CD14-positive monocyte (primary cell): ENCODE measurements around the gene TGFBR1. TPM values are rescaled to one million over a fixed set of nuclear protein-coding genes. Genes with fewer than 3 reads are reported as not detected.
A peak's percentile ranks its signal among the peaks of the same experiment; 100 is the strongest.

ENCODE experiments used
- DNase-seq, 3 donors: peaks; one replicate each; pipeline ENCODE4 v3.0.0-alpha.2; 2011 to 2022
- H2AFZ ChIP-seq: 2 replicates; pipeline ENCODE4 v1.6.0; 2012; ENCODE audit warnings: mild to moderate bottlenecking, low read depth, low read length, inconsistent platforms; ENCODE audit not compliant: insufficient read depth, poor library complexity, severe bottlenecking
- H3K27ac ChIP-seq, 2 donors: 1 replicate in 1 of 2; 2 replicates in 1 of 2; pipeline ENCODE4 v1.5.1; 2012 to 2013; ENCODE audit warnings: low read length in 2 of 2, control low read depth in 1 of 2, inconsistent platforms in 1 of 2, low read depth in 1 of 2, mild to moderate bottlenecking in 1 of 2
- H3K27me3 ChIP-seq, 2 donors: one replicate each; pipeline versions ENCODE4 v1.6.0 to v1.6.1; 2011 to 2013; ENCODE audit warnings: low read length in 2 of 2; ENCODE audit not compliant: control insufficient read depth in 2 of 2, insufficient read depth in 2 of 2
- H3K36me3 ChIP-seq, 2 donors: replicated peaks in 1 of 2; 1 replicate in 1 of 2; 2 replicates in 1 of 2; pipeline versions ENCODE4 v1.5.1 to v1.6.1; 2012 to 2013; ENCODE audit warnings: low read length in 2 of 2, control low read depth in 1 of 2, inconsistent platforms in 1 of 2, mild to moderate bottlenecking in 1 of 2; ENCODE audit not compliant: insufficient read depth in 2 of 2, control insufficient read depth in 1 of 2
- H3K4me1 ChIP-seq, 2 donors: 1 replicate in 1 of 2; 2 replicates in 1 of 2; pipeline versions ENCODE4 v1.5.1 to v1.6.1; 2012 to 2013; ENCODE audit warnings: low read length in 2 of 2, control low read depth in 1 of 2, inconsistent platforms in 1 of 2, mild to moderate bottlenecking in 1 of 2, moderate library complexity in 1 of 2; ENCODE audit not compliant: insufficient read depth in 2 of 2, control insufficient read depth in 1 of 2
- H3K4me2 ChIP-seq: replicated peaks from 2 replicates; pipeline ENCODE3; 2012; ENCODE audit warnings: low read length, moderate library complexity, mild to moderate bottlenecking; ENCODE audit not compliant: poor library complexity, severe bottlenecking; ENCODE audit errors: extremely low read depth
- H3K4me3 ChIP-seq, 3 experiments: fragments of 200-600 bp in 1 of 3; sonication (generic) in 1 of 3; replicated peaks in 1 of 3; 1 replicate in 2 of 3; 2 replicates in 1 of 3; pipeline ENCODE4 v1.5.1; 2011 to 2013; ENCODE audit warnings: low read length in 3 of 3, mild to moderate bottlenecking in 3 of 3, control low read depth in 2 of 3, low read depth in 2 of 3, inconsistent platforms in 1 of 3, moderate library complexity in 1 of 3
- H3K79me2 ChIP-seq: 2 replicates; pipeline ENCODE4 v1.6.0; 2012; ENCODE audit warnings: mild to moderate bottlenecking, control low read depth, inconsistent platforms, low read length, moderate library complexity; ENCODE audit not compliant: insufficient read depth
- H3K9ac ChIP-seq: 2 replicates; pipeline ENCODE4 v1.6.0; 2017; ENCODE audit warnings: low read length, mild to moderate bottlenecking; ENCODE audit not compliant: insufficient read depth, poor library complexity, severe bottlenecking
- H3K9me3 ChIP-seq, 2 donors: replicated peaks in 1 of 2; 1 replicate in 1 of 2; 2 replicates in 1 of 2; pipeline versions ENCODE4 v1.5.1 to v1.6.1; 2012 to 2013; ENCODE audit warnings: low read length in 2 of 2, control low read depth in 1 of 2; ENCODE audit not compliant: control insufficient read depth in 1 of 2, insufficient read depth in 1 of 2
- H4K20me1 ChIP-seq: 2 replicates; pipeline ENCODE4 v1.6.0; 2012; ENCODE audit warnings: mild to moderate bottlenecking, low read length, control low read depth, moderate library complexity; ENCODE audit not compliant: insufficient read depth
- H3K27ac Mint-ChIP-seq, 7 donors: one replicate each; pipeline ENCODE4 v1.8.0; 2020; ENCODE audit warnings: mild to moderate bottlenecking in 7 of 7, mixed read lengths in 7 of 7, moderate library complexity in 6 of 7, inconsistent platforms in 2 of 7
- H3K27me3 Mint-ChIP-seq, 3 donors: one replicate each; pipeline ENCODE4 v1.8.0; 2021 to 2022; ENCODE audit warnings: low read depth in 3 of 3, mild to moderate bottlenecking in 3 of 3, mixed read lengths in 3 of 3, moderate library complexity in 3 of 3, inconsistent platforms in 1 of 3
- H3K36me3 Mint-ChIP-seq, 2 donors: one replicate each; pipeline ENCODE4 v1.8.0; 2020; ENCODE audit warnings: mixed read lengths in 2 of 2, inconsistent platforms in 1 of 2, mild to moderate bottlenecking in 1 of 2
- H3K4me1 Mint-ChIP-seq: one replicate; pipeline ENCODE4 v1.8.0; 2020; ENCODE audit warnings: mild to moderate bottlenecking, mixed read lengths
- H3K4me3 Mint-ChIP-seq, 2 donors: one replicate each; pipeline ENCODE4 v1.8.0; 2020; ENCODE audit warnings: mild to moderate bottlenecking in 2 of 2, mixed read lengths in 2 of 2, moderate library complexity in 1 of 2
- H3K9me3 Mint-ChIP-seq, 7 donors: one replicate each; pipeline ENCODE4 v1.8.0; 2020 to 2022; ENCODE audit warnings: mixed read lengths in 7 of 7, mild to moderate bottlenecking in 6 of 7, moderate library complexity in 6 of 7, inconsistent platforms in 2 of 7
- CTCF ChIP-seq: fragments of 200-600 bp; IDR thresholded peaks from one replicate; pipeline ENCODE4 v1.8.0; 2022; ENCODE audit warnings: antibody characterized with exemption, mild to moderate bottlenecking
- WGBS: methylation state at CpG from one replicate; pipeline ENCODE4 v1.1.5; 2013; ENCODE audit warnings: missing lambda C conversion rate; ENCODE audit not compliant: insufficient coverage; 5-methylcytosine and 5-hydroxymethylcytosine counted together
- intact Hi-C, 2 donors: fragments of 100-400 bp; cut with micrococcal nuclease; formaldehyde crosslinking; loops; one replicate each; pipeline versions ENCODE4 v1.15.0 to v1.15.1; 2023
- polyA plus RNA-seq, 3 donors: library from polyadenylated mRNA; depleted of rRNA in 1 of 3; unstranded in 2 of 3; stranded (reverse) in 1 of 3; fragments of 300-500 nt in 2 of 3; fragments of >200 nt in 1 of 3; fragmentation: Illumina TruSeq in 2 of 3; gene quantifications; 1 replicate in 2 of 3; 2 replicates in 1 of 3; pipeline ENCODE4 v1.2.3, GENCODE V29; 2012 to 2021

The TGFBR1 gene
- polyA plus RNA-seq, 3 donors, result 10.7 to 26.8 (median 25.0) TPM

DNA sequence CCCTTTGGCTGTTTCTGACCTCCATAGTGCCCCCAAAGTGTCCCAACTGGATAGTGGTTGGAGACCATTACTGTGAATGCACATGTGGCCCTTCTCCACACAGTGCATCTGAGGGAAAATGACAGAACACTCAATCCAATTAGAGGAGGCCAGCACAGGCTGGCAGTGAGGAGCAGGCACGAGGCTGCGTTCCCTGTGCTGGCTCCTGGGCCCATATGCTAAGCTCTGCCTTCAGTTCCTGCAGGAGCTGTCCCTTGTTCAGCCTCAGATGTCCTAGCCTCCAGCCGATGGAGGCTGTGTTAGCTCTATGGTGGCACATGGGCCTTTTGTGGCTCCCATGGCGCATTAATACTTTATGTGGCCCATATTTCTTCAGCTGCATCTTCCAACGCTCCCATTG lies 81.0 kb downstream of the TGFBR1 start:
- Mint-ChIP-seq H3K9me3 (no peaks in the 10 kb centered on the region), H3K27me3 (peaks cover 0 to 2% (median 0%) of the 10 kb centered on the region in 3 donors), H3K4me1 (peaks cover 33% of the 10 kb centered on the region), H3K27ac (no peak overlapping the region), H3K36me3 (no peaks in the 10 kb centered on the region), H3K4me3 (no peak overlapping the region)
- Histone ChIP-seq H3K27me3 (no peaks in the 10 kb centered on the region), H2AFZ (no peak overlapping the region), H3K36me3 (no peaks in the 10 kb centered on the region), H3K27ac (no peak overlapping the region), H3K9ac (no peak overlapping the region), H3K79me2 (no peaks in the 10 kb centered on the region), H4K20me1 (no peaks in the 10 kb centered on the region), H3K4me1 (peaks cover 31 to 36% of the 10 kb centered on the region in 2 donors), H3K4me2 (no peak overlapping the region), H3K9me3 (no peaks in the 10 kb centered on the region), H3K4me3 (no peak overlapping the region)
- TF ChIP-seq CTCF, result no peak
- intact Hi-C loops, result loop anchor here (2.0 to 10.0 kb wide), 3 partner anchors 819 to 1139 kb away; no protein-coding TSS in a partner anchor
- WGBS, result 92% methylated on average over 3 of the region's 5 CpGs
- DNase-seq, result no peak

- Histone ChIP-seq H3K36me3 (no peaks in the 10 kb centered on the region), H3K4me2 (peak overlapping the region; percentile 12), H3K9me3 (no peaks in the 10 kb centered on the region), H3K4me1 (peaks cover 25 to 29% of the 10 kb centered on the region in 2 donors), H3K9ac (no peak overlapping the region), H4K20me1 (no peaks in the 10 kb centered on the region), H2AFZ (no peak overlapping the region), H3K4me3 (no peak overlapping the region), H3K27ac (peak overlapping the region in 1 of 2 donors; percentile 2), H3K79me2 (no peaks in the 10 kb centered on the region), H3K27me3 (no peaks in the 10 kb centered on the region)
- DNase-seq, result peak in 1 of 3 donors; percentile 33
- Mint-ChIP-seq H3K9me3 (no peaks in the 10 kb centered on the region), H3K4me3 (peak overlapping the region in 1 of 2 donors; percentile 30), H3K27me3 (peaks cover 0 to 2% (median 2%) of the 10 kb centered on the region in 3 donors), H3K36me3 (no peaks in the 10 kb centered on the region), H3K4me1 (peaks cover 25% of the 10 kb centered on the region), H3K27ac (peak overlapping the region in 1 of 7 donors; percentile 32)
- intact Hi-C loops, result loop anchor here in 1 of 2 donors (10.0 kb wide), 2 partner anchors 817 to 1137 kb away; no protein-coding TSS in a partner anchor
- no CpG with 5 or more reads among the region's 4 CpGs for WGBS
- TF ChIP-seq CTCF, result no peak
Measured at GRCh38 chr9:99187311-99187710, 82.4 kb downstream of the TGFBR1 start.
